ENCODE data around the gene HDAC5.

DNA sequence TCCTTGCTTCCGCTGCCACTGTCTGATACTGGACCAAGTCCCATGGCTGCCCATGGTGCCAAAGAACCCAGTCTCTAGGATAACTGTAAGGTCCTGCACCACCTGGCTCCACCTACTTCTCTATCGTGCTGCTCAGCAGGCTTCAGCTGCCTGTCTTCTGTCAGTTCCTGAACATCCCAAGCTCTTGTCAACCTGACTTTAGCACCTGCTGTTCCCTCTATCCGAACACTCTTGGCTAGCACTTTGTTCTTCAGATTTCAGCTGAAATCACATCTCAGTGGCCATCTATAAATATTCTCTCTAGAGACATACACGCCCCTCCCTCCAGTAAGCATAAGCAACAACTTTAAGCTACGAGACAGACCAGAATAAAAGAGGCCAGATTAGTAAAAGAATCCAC lies 93.7 kb downstream of the HDAC5 start:
- no peak for TF ChIP-seq EZH2 (IDR thresholded peaks at IDR 0.05; ENCODE audit: borderline replicate concordance, low read length)
- TF ChIP-seq, protein P1, sequence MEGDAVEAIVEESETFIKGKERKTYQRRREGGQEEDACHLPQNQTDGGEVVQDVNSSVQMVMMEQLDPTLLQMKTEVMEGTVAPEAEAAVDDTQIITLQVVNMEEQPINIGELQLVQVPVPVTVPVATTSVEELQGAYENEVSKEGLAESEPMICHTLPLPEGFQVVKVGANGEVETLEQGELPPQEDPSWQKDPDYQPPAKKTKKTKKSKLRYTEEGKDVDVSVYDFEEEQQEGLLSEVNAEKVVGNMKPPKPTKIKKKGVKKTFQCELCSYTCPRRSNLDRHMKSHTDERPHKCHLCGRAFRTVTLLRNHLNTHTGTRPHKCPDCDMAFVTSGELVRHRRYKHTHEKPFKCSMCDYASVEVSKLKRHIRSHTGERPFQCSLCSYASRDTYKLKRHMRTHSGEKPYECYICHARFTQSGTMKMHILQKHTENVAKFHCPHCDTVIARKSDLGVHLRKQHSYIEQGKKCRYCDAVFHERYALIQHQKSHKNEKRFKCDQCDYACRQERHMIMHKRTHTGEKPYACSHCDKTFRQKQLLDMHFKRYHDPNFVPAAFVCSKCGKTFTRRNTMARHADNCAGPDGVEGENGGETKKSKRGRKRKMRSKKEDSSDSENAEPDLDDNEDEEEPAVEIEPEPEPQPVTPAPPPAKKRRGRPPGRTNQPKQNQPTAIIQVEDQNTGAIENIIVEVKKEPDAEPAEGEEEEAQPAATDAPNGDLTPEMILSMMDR (IDR thresholded peaks at IDR 0.05; ENCODE audit: low read length), result no peak

Data from OCI-LY1 (cell line).